ENCODE results near the gene LRRC56.

LRRC56 gene

DNA sequence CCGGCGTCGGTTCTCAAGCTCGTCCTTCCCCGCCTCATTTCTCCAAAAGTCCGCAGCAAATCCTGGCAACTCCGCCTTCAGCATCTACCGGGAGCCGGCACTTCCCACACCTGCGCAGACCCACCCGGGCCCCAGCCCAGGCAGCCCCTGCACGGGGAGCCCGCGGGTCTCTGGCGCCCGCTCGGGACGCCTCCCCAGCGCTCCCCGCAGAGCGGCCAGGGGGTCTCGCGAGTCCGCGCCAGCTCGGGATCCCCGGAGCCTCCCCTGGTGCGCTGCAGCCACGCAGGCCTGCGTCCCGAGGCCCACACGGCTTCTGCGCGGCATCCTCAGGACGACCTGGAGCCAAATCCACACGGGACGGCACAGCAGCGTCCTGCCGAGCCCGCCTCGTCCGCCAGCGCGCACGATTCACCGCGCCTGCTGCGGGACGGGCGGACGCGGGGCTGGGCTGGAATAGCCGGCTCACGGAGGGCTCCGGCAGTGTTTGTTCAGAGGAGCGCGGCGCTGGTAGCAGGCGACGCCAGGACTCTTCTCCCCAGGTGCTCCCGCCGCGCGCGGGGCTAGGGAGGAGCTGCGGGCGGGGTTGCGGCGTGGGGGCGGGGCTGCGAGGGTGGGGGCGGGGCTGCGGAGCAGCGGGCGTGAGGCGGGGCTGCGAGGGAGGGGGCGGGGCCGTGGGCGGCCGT lies 38.1 kb downstream of the LRRC56 start:
- DNase-seq (ENCODE audit: low read depth) = no peak

DNA sequence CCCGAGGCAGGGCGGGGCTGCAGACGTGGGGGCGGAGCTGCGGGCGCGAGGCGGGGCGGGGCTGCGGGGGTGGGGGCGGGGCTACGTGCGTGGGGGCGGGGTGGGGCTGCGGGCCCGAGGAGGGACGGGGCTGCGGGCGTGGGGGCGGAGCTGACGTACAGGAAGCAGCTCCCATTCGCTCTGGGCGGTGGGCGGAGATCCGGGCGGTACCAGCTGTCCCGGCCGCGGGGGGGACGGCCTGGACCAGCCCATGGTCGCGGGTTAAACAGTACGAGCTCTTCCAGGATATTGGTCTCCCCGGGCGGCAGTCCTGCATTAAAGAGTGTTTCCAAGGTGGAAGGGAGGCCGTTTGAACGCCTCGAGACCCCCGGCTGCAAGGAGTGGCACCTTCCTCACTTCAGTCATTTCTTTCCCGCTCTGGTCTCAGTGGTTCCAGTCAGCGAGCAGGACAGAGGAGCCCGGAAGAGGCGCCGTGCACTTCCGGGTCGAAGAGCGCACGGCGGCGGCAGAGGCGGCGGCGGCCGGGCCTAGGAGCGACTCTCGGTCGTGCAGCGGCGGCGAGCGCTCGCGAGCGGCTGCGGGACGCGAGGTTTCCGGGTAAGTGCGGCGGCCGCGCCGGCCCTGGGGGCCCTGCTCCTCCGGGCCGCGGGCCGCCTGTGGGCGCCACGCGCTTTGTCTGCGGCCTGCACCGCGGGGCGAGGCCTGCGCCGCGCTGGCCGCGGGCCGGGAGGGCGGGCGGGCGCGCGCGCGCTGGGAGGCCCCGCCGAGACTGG lies 38.9 kb downstream of the LRRC56 start, which contains the start of gene PHRF1:
Gene PHRF1 (plus strand): TSS at position 475 of the 773 bp plus-strand sequence. CDS start 5,043 bp downstream, outside the sequence.
- peak; percentile 88 for DNase-seq (ENCODE audit: low read depth)

DNA sequence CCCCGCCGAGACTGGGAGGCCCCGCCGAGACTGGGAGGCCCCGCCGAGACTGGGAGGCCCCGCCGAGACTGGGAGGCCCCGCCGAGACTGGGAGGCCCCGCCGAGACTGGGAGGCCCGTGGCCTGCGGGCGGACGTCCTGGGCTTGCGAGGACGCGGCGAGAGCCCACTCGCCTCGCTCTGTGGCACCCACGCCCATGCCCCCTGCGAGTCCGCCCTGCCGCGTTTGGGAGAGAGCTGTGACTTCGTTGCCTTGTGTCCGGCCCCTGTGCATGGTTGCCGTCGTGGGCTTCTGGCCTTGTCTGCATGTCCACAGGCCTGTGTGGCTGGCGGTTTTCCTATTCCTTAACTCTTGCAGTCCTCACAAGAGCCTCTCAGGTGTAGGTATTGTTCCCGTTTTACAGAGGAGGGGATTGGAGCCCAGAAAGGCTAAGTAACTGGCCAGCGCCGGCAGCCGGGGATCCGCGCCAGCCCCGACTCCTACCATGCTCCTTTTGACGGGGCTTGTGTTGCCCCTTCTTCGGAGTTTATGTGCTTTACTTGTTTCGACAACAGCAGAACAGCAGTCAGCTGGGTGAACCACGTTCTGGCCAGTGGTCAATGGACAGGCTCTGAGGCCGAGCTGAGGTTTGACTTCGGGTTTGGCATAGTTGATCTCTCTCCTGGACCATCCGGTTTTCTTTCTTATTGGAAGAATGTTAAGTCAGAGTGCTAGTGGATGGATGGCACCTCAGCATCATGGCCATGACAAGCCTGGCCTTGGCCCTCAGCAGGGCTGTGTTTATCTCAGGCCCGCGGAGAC lies 39.7 kb downstream of the LRRC56 start:
- no peak for DNase-seq (ENCODE audit: low read depth)

DNA sequence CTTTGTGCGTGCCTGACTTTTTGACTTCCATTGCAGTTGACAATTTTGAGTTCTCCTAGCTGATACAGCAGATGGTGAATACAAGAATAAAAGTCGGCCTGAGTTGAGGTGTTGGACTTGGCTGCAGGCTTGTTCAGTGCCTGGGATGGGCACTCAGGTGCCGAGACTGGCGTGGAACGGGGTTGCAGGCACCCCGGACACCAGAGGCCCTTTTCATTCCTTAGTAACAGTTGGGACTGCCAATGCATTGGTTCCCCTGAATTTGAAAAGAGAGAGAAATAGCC lies 40.2 kb downstream of the LRRC56 start:
- DNase-seq (ENCODE audit: low read depth) = no peak

DNA sequence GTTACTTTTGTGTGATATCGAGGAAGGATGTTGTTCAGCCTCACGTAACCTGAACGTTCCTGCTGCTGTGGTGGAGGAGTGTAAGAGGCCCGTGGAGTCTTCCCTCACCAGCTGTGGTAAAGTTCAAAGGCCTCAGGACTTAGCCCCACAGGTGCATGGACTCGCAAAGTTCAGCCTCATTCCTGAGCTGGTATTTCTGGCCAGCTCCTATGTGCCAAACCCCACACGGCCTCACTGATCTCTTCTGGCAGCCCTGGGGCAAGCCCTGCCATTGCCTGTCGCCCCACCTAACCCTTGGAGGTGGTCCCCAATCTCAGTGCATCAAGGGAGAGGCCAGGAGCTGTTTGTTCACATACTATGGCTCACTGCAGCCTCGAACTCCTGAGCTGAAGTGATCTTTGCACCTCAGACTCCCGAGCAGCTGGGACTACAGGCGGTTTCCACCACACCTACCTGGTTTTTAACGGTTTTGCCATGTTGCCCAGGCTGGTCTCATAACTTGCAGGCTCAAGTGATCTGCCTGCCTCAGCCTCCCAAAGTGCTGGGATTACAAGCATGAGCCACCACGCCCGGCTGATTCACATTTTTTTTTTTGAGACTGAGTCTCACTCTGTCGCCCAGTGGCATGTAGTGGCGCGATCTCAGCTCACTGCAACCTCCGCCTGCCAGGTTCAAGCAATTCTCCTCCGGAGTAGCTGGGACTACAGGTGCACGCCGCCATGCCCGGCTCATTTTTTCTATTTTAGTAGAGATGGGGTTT lies 41.1 kb downstream of the LRRC56 start:
- DNase-seq (ENCODE audit: low read depth) = no peak

DNA sequence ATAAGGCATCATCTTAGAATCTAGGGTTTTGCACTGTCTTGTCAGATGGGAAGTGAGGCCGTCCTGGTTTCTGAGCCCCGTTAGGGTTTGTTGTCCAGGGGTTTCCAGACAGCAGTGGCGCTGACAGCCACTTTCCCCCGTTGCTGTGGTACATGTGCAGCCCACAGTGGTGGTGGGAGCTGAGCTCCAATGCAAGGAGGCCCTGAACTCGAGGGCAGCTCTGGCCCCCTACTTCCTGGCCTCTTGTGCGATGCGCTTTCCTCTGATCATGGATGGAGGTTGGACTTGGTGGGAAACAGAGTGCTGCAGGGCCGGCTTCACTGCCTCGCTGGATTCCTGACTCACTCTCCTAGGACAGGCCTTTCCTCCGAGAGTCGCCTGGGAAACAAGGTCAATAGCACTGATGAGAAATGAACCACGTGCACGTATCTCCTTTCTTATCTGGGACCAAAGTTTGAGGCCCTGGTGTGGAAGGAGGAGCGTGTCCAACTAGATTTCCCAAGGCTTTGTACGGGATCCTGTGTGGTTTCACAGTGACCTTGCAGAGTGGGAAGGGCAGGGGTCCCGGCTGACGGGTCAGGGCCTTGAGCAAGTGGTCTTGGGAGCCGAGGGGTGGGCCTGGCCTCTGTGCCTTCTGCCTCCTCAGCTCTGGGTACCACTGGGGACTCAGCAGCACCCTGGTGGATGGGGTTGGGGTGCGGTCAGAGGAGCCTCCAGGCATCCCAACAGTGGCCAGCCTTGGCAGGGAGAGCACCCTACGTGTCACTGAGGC lies 42.7 kb downstream of the LRRC56 start:
- DNase-seq (ENCODE audit: low read depth) = no peak

DNA sequence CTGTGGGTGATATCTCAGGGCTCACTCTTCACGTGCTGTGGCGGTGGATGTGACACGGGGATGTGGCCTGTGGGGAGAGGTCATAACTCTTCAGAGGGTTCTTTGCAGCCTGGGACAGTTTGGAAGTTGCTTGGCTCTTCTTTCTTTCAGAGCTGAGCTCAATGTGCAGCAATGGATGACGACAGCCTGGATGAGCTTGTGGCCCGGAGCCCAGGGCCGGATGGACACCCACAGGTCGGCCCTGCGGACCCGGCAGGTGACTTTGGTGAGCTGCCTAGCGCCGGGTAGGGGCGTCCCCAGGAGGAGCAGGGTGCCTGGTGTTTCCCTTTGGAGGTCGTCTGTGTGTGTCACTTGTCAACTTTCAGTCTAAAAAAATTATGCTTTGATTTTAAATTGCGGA lies 44.0 kb downstream of the LRRC56 start:
- no peak for DNase-seq (ENCODE audit: low read depth)

DNA sequence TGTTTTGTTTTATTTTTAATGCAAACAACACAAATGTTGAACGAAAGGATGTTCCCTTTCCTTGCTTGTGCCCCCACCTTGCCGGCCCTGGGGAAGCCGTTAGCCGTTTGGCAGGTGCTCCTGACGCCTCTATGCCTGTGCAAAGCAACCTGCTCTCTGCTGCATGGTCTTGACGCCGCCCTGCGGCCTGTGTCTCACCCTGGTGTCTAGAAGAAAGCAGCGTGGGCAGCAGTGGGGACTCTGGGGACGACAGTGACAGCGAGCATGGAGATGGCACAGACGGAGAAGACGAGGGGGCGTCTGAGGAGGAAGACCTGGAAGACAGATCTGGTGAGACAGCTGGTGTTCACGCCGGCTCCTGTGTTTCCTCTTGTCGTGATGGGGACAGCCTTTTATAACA lies 44.4 kb downstream of the LRRC56 start:
- DNase-seq (ENCODE audit: low read depth) = no peak

DNA sequence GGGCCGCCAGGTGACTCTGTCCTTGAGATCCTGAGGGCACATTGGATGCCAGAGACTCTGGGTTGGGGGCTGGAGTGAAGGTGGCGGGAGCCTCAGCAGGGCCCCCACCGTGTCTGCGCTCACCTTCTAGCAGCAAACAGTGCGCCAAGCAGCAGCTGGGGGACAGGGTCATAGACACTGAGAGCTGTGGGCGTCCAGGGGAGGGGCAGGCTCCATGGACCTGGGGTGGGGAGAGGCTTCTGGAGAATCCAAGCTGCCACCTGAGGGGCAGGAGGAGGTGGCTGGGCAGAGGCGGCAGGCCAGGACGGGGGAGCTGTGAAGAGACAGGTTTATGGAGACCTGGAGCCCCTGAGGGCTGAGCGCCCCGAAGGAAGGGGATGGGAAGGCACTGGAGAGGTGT lies 47.0 kb downstream of the LRRC56 start:
- no peak for DNase-seq (ENCODE audit: low read depth)

DNA sequence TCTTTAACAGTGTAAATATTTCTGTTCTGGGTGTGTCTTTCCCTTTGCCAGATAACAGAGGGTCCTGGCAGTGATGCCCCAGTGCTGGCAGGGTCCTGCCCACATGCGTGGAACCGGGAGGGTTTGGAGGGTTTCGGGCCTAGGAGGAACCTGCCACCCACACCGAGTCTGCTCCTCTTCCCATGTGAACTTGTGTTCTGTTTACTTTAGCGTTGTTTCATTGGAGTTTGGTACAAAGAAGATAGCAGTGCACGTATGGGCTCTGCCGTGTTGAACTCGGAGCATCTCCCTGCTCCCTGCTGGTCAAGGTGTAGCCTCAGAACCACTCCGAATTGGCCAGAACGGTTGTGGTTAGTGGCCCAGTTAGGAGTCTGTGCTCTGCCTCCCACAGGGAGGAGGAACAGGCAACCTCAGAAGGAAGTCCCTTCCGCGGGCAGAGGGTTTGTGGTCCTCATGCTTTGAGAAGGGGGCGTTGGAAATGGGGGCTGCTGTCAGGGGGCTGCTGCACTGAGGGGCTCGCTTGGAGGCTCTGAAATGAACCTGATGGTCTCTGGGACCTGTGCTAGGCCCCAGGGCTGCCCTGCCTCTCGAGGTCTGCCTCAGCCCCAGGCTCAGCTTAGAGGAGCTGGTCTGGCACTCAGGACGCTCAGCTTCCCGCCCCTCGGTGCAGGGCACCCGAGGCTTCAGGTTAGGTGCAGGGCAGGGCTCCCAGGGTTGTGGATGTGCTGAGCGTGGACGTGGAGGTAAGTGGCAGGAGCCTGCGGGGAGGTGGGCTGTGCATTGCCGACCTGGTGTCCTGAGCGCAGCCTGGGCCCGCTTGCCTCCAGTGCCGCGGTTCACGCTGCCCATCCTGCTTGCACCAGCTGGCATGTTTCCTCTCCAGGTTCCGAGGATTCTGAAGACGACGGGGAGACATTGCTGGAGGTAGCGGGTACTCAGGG lies 49.3 kb downstream of the LRRC56 start:
- no peak for DNase-seq (ENCODE audit: low read depth)

DNA sequence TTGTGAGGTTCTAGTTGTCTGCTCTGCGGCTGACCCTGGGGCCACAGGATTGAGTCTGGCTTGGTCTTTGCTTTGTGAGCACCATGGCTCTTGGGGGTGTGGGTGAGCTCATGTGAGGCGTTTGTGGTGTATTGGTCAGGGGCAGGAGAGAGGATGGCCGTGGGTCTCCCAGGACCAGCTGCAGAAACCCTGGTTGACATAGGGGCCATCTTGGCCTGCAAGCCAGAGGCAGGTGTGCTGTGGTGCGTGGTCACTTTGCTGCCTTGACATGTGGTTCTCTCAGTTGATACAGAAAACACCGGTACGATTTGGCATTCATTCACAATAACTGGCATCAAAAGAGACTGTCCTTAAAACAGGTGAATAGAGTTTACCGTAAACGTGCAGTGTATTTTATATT lies 50.2 kb downstream of the LRRC56 start:
- no peak for DNase-seq (ENCODE audit: low read depth)

DNA sequence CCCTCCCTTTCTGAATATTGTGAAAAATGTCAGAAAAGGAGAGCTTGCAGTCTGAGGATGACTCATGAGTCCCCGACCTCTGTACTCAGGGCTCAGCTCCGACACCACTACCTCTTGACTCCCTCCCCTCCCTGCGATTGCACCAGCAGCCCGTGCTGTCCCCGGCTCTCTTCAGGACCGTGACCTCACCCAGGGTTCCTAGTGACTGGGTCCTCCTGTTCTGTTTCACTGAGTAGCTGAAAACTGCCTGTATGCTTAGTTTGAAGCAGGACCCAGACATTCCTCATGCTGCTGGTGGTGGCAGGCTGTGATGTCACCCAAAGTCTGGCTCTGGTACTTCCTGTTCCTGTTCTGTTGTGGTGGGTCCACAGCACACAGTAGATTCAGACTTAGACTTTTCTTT lies 50.7 kb downstream of the LRRC56 start:
- DNase-seq (ENCODE audit: low read depth) = no peak

DNA sequence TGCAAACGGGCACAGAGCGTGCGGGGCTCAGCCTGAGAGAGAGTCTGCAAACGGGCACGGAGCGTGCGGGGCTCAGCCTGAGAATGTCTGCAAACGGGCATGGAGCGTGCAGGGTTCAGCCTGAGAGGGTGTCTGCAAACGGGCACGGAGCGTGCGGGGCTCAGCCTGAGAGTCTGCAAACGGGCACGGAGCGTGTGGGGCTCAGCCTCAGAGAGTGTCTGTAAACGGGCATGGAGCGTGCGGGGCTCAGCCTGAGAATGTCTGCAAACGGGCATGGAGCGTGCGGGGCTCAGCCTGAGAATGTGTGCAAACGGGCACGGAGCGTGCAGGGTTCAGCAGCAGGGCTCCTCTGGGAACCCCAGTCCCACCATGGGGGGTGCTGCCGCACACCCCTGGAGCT lies 52.5 kb downstream of the LRRC56 start:
- no peak for DNase-seq (ENCODE audit: low read depth)

DNA sequence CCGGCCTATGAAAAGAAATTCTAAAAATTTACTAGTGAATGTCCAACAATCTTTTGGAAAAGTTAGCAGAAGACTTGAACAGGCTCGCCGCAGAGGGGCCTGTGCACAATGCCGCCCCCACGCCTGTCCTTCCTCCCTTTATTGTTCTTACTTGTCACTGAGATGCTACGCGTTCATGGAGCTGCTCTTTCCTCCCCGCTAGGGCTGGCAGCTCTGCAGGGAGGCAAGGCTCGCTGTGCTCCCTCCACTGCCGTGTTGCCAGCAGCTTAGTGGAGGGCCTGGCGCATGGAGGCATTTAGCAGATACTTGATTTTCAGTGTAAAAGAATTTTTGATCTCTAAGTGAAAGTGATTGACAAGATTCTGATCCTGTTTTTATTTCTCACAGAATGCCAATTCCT lies 53.7 kb downstream of the LRRC56 start:
- no peak for DNase-seq (ENCODE audit: low read depth)

DNA sequence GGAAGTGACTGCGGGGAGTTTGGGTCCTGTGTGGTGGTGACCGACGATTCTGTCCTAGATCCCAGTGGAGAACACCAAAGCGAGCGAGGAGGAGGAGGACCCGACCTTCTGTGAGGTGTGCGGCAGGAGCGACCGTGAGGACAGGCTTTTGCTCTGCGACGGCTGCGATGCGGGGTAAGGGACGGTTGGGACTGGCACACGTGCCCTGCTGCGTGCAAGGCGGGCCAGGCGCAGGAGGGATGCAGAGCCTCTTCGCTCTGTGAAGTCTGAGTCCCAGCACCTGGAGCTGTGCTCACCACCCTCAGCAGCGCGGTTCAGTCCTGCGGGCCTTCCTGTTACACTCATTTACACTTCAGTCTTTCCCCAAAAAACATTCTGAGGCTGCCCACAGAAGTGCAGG lies 55.2 kb downstream of the LRRC56 start:
- no peak for DNase-seq (ENCODE audit: low read depth)

DNA sequence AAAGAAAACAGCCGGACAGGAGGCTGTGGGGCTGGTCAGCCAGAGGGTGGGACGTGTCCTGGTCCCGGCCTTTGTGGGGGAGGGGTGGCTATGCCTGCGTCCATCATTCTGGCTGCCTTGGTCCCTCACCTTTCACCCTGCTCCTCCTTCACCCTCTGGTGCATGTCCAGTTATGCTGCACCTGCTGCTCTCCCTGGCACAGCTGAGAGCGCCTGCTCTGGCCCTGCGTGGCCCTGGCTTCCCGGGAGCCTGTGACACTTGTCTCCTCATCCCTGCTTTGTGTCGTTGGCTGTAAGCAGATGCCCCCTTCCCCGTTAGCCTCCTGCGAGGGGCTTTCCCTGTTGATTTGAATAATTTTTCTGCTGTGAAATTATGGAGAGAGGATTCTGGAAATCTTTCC lies 55.6 kb downstream of the LRRC56 start:
- DNase-seq (ENCODE audit: low read depth) = no peak

DNA sequence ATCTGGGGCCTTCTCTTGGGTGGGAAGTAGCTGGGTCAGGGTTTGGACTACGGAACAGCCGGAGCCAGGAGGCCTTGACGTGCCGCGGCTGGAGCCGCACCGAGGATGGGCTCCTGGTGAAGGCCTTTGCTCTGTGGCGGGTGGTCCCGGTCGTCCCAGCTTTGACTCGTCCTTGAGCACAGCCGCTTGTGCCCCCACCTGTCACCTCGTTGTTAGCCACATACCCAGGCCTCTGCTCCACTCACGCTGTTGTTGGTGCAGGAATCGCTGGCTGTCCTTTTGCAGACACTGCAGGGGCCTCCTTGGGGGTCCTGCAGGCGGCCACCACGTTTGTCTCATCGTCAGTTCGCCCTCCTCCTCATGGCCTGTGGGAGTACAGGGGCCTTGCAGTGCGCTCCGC lies 56.0 kb downstream of the LRRC56 start:
- DNase-seq (ENCODE audit: low read depth) = no peak

DNA sequence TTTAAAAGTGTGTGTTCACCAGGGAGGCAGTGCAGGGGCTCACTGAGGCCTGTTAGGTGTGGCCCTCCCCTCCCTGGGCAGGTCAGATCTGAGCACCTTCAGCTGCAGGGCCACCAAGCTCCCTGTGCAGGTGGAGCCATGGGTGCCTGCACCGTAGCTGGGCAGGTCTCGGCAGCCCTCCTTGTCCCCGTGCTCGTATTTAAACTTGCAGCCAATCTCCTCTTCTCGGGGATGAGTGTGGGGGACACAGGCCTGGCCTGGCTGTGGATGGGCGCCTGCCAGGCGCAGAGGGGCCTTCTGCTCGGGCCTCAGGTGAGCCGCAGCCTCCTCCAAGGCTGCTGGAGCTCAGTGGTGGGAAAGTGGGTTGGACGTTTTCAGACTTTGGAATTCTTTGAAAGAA lies 58.1 kb downstream of the LRRC56 start:
- no peak for DNase-seq (ENCODE audit: low read depth)

DNA sequence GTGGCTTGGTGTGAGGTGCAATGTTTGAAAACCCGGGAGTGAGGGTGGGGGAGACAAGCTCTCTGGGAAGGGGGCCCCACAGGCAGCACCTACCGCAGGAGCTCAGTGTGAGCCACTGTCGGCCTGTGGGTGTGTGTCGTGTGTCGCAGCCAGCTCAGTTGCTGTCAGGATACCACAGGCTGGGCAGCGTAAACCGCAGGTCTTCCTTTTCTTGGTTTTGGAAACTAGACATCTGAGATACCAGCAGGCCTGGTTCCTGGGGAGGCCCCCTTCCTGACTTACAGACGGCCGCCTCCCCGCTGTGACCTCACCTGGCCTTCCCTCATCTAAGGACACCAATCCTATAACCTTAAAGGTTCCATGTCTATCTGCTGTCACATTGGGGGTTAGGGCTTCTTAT lies 59.0 kb downstream of the LRRC56 start:
- no peak for DNase-seq (ENCODE audit: low read depth)

DNA sequence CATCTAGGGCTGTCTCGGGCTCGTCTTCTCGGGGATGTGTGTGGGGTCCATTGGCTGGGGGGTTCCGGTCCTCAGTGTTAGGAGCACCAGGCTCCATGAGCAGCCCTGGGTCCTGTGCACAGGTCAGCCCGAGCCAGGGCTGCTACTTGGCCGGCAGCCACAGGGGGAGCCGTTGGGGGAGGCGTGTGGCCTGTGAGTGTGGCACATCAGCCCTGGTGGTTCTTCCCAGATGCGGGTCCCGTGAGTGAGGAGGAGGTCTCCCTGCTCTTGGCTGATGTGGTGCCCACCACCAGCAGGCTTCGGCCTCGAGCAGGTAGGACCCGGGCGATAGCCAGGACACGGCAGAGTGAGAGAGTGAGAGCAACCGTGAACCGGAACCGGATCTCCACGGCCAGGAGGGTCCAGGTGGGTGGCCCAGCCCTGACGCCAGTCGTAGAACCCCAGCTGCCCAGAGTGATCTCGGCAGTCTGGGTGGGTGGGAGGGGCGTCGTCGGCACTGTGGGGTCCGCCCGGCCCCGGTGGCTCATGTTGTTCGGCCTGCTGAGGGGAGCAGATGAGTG lies 59.9 kb downstream of the LRRC56 start:
- DNase-seq (ENCODE audit: low read depth) = no peak
